ENCODE measurements around the gene MEGF9. TPM values are rescaled to one million over a fixed set of nuclear protein-coding genes. Genes with fewer than 3 reads are reported as not detected.

MEGF9 gene
- total and polyA plus RNA-seq, 2 of the 13 experiments (the other 11 are each of a cell fraction or from before 2014, with no cell fraction given), result 3.1 to 3.3 TPM

DNA sequence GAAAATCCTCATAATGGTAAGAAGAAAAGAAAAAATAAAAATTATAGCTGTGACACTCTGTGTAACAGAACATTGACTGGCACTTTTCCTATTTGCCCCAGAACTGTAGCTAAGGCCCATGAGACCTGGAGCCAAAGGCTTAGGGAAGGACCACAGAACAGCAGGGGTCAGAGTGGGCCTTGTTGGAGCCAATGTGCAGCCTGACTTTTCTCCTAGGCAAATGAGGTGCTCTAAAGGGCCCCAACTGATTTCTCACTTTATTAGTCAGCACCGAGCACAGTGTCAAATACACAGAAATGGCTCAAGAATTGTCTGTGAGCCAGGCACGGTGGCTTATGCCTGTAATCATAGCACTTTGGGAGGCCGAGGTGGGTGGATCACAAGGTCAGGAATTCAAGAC, 4.0 kb upstream of the MEGF9 start:
- CTCF ChIA-PET (ENCODE audit: low intra/inter-chr PET ratio, low total read pairs), result no interaction called here

More for the DNA sequence above, 4.0 kb upstream of the MEGF9 start:
- Histone ChIP-seq H2AFZ (ENCODE audit: low read length) (no peak overlapping the region), H3K9ac (ENCODE audit: insufficient read depth, low read depth, low read length) (no peak overlapping the region), H3K4me3 (replicated peaks in 1 of 3; ENCODE audit: insufficient read depth in 1 of 3, low read depth in 2 of 3, low read length in 3 of 3) (no peak overlapping the region), H3K27ac (ENCODE audit: extremely low read length, insufficient read depth, low read length) (no peak overlapping the region), H3K79me2 (ENCODE audit: insufficient read depth, low read length) (peaks cover 2% of the 10 kb centered on the region), H4K20me1 (ENCODE audit: insufficient read depth, low read length) (no peaks in the 10 kb centered on the region), H3K4me1 (ENCODE audit: insufficient read depth, low read length) (peaks cover 32% of the 10 kb centered on the region), H3K36me3 (replicated peaks in 1 of 2; ENCODE audit: control insufficient read depth in 1 of 2, insufficient read depth in 2 of 2, low read length in 2 of 2) (no peaks in the 10 kb centered on the region), H3K9me3 (ENCODE audit: low read length) (no peaks in the 10 kb centered on the region), H3K27me3 (ENCODE audit: control insufficient read depth in 1 of 2, insufficient read depth in 2 of 2, low read length in 2 of 2) (no peaks in the 10 kb centered on the region), H3K4me2 (ENCODE audit: low read depth, low read length) (no peak overlapping the region)
- in situ Hi-C loops (cut with HindIII; ENCODE audit: extremely low pct_ligation_motif_present, low pct_unique_long_range_greater_than_20kb), result no loop called here
- DNase-seq (ENCODE audit: low spot score), result no peak
- no peak for FAIRE-seq
- WGBS (ENCODE audit: low lambda C conversion rate), result 4% methylated on average over 2 of the region's 3 CpGs
- no TSS peak for BruUV-seq (replicated peaks)
- no peak for ATAC-seq
- intact Hi-C loops (cut with micrococcal nuclease; ENCODE audit: unreplicated experiment), result no loop called here
- TF ChIP-seq, protein P1, sequence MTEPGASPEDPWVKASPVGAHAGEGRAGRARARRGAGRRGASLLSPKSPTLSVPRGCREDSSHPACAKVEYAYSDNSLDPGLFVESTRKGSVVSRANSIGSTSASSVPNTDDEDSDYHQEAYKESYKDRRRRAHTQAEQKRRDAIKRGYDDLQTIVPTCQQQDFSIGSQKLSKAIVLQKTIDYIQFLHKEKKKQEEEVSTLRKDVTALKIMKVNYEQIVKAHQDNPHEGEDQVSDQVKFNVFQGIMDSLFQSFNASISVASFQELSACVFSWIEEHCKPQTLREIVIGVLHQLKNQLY (CRISPR knock-in tag; IDR thresholded peaks at IDR 0.05), result no peak
- TF ChIP-seq, protein P2, sequence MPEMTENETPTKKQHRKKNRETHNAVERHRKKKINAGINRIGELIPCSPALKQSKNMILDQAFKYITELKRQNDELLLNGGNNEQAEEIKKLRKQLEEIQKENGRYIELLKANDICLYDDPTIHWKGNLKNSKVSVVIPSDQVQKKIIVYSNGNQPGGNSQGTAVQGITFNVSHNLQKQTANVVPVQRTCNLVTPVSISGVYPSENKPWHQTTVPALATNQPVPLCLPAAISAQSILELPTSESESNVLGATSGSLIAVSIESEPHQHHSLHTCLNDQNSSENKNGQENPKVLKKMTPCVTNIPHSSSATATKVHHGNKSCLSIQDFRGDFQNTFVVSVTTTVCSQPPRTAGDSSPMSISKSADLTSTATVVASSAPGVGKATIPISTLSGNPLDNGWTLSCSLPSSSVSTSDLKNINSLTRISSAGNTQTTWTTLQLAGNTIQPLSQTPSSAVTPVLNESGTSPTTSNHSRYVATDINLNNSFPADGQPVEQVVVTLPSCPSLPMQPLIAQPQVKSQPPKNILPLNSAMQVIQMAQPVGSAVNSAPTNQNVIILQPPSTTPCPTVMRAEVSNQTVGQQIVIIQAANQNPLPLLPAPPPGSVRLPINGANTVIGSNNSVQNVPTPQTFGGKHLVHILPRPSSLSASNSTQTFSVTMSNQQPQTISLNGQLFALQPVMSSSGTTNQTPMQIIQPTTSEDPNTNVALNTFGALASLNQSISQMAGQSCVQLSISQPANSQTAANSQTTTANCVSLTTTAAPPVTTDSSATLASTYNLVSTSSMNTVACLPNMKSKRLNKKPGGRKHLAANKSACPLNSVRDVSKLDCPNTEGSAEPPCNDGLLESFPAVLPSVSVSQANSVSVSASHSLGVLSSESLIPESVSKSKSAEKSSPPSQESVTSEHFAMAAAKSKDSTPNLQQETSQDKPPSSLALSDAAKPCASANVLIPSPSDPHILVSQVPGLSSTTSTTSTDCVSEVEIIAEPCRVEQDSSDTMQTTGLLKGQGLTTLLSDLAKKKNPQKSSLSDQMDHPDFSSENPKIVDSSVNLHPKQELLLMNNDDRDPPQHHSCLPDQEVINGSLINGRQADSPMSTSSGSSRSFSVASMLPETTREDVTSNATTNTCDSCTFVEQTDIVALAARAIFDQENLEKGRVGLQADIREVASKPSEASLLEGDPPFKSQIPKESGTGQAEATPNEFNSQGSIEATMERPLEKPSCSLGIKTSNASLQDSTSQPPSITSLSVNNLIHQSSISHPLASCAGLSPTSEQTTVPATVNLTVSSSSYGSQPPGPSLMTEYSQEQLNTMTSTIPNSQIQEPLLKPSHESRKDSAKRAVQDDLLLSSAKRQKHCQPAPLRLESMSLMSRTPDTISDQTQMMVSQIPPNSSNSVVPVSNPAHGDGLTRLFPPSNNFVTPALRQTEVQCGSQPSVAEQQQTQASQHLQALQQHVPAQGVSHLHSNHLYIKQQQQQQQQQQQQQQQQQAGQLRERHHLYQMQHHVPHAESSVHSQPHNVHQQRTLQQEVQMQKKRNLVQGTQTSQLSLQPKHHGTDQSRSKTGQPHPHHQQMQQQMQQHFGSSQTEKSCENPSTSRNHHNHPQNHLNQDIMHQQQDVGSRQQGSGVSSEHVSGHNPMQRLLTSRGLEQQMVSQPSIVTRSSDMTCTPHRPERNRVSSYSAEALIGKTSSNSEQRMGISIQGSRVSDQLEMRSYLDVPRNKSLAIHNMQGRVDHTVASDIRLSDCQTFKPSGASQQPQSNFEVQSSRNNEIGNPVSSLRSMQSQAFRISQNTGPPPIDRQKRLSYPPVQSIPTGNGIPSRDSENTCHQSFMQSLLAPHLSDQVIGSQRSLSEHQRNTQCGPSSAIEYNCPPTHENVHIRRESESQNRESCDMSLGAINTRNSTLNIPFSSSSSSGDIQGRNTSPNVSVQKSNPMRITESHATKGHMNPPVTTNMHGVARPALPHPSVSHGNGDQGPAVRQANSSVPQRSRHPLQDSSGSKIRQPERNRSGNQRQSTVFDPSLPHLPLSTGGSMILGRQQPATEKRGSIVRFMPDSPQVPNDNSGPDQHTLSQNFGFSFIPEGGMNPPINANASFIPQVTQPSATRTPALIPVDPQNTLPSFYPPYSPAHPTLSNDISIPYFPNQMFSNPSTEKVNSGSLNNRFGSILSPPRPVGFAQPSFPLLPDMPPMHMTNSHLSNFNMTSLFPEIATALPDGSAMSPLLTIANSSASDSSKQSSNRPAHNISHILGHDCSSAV (CRISPR knock-in tag; IDR thresholded peaks at IDR 0.05; ENCODE audit: borderline replicate concordance), result no peak
- TF ChIP-seq ZNF749 (CRISPR knock-in tag; IDR thresholded peaks at IDR 0.05; ENCODE audit: borderline replicate concordance), result no peak
- POLR2A ChIA-PET, result interaction anchor here (2.6 kb wide), 1 partner anchor 12 kb away, joined by 10 read pairs; no protein-coding TSS in a partner anchor
